Measurements from ENCODE around the gene FAM151A. TPM values are rescaled to one million over a fixed set of nuclear protein-coding genes. Genes with fewer than 3 reads are reported as not detected.

Gene FAM151A
- polyA plus RNA-seq, 1 donor from 2014 or later = not detected

DNA sequence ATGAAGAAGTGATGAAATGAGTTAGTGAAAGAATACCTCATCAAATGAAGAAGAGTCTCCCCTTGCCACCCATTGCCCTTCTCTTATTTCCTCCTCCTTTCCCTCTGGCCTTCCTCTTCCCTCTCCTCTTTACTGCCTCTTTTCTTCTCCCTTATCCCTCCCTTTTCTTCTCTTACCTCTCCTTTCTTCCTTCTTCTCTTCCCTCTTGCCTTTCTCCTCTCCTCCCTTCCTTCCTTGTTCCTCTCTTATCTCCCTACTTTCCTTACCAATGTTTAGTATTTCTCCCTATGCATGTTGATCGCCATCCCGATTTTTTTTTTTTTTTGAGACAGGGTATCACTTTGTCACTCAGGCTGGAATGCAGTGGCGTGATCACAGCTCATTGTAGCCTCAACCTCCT is 27.1 kb upstream of the FAM151A start:
- H3K4me3 ChIP-seq (ENCODE audit: low read length) = no peak overlapping the region
- no peak overlapping the region for H3K4me2 ChIP-seq (ENCODE audit: low read length)
- no peak overlapping the region for H3K27ac ChIP-seq (ENCODE audit: low read length)
- H3K27me3 ChIP-seq (ENCODE audit: insufficient read depth, low read depth, low read length) = no peaks in the 10 kb centered on the region
- no peaks in the 10 kb centered on the region for H3F3A ChIP-seq (ENCODE audit: insufficient read depth, low read length, poor library complexity, severe bottlenecking)
- H3K36me3 ChIP-seq (ENCODE audit: insufficient read depth, low read length) = no peaks in the 10 kb centered on the region
- no peaks in the 10 kb centered on the region for H3K79me2 ChIP-seq (replicated peaks; ENCODE audit: insufficient read depth, low read length)
- TF ChIP-seq POLR2AphosphoS5 (IDR thresholded peaks at IDR 0.05) (no peak), EP300 (conservative IDR thresholded peaks at IDR 0.05; ENCODE audit: poor library complexity, severe bottlenecking) (no peak), RAD21 (conservative IDR thresholded peaks at IDR 0.05) (no peak), EZH2 (IDR thresholded peaks at IDR 0.05; ENCODE audit: borderline replicate concordance, insufficient read depth, low read length, poor library complexity, severe bottlenecking) (no peak), MXI1 (conservative IDR thresholded peaks at IDR 0.05; ENCODE audit: poor library complexity, severe bottlenecking) (no peak), TAF1 (IDR thresholded peaks at IDR 0.05; ENCODE audit: low read depth) (no peak), SMC3 (conservative IDR thresholded peaks at IDR 0.05; ENCODE audit: poor library complexity) (no peak)
- TF ChIP-seq, protein P1, sequence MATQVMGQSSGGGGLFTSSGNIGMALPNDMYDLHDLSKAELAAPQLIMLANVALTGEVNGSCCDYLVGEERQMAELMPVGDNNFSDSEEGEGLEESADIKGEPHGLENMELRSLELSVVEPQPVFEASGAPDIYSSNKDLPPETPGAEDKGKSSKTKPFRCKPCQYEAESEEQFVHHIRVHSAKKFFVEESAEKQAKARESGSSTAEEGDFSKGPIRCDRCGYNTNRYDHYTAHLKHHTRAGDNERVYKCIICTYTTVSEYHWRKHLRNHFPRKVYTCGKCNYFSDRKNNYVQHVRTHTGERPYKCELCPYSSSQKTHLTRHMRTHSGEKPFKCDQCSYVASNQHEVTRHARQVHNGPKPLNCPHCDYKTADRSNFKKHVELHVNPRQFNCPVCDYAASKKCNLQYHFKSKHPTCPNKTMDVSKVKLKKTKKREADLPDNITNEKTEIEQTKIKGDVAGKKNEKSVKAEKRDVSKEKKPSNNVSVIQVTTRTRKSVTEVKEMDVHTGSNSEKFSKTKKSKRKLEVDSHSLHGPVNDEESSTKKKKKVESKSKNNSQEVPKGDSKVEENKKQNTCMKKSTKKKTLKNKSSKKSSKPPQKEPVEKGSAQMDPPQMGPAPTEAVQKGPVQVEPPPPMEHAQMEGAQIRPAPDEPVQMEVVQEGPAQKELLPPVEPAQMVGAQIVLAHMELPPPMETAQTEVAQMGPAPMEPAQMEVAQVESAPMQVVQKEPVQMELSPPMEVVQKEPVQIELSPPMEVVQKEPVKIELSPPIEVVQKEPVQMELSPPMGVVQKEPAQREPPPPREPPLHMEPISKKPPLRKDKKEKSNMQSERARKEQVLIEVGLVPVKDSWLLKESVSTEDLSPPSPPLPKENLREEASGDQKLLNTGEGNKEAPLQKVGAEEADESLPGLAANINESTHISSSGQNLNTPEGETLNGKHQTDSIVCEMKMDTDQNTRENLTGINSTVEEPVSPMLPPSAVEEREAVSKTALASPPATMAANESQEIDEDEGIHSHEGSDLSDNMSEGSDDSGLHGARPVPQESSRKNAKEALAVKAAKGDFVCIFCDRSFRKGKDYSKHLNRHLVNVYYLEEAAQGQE (IDR thresholded peaks at IDR 0.05; ENCODE audit: borderline replicate concordance) = no peak
- TF ChIP-seq, protein P2, sequence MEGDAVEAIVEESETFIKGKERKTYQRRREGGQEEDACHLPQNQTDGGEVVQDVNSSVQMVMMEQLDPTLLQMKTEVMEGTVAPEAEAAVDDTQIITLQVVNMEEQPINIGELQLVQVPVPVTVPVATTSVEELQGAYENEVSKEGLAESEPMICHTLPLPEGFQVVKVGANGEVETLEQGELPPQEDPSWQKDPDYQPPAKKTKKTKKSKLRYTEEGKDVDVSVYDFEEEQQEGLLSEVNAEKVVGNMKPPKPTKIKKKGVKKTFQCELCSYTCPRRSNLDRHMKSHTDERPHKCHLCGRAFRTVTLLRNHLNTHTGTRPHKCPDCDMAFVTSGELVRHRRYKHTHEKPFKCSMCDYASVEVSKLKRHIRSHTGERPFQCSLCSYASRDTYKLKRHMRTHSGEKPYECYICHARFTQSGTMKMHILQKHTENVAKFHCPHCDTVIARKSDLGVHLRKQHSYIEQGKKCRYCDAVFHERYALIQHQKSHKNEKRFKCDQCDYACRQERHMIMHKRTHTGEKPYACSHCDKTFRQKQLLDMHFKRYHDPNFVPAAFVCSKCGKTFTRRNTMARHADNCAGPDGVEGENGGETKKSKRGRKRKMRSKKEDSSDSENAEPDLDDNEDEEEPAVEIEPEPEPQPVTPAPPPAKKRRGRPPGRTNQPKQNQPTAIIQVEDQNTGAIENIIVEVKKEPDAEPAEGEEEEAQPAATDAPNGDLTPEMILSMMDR (IDR thresholded peaks at IDR 0.05; ENCODE audit: poor library complexity, severe bottlenecking) = no peak
- H2AFZ ChIP-seq (ENCODE audit: low read depth, low read length) = no peak overlapping the region
- H4K20me1 ChIP-seq (ENCODE audit: insufficient read depth) = no peaks in the 10 kb centered on the region
- H3K9me3 ChIP-seq (ENCODE audit: low read length) = no peaks in the 10 kb centered on the region
- H3K9ac ChIP-seq (ENCODE audit: low read length) = no peak overlapping the region
- H3K9me2 ChIP-seq (ENCODE audit: insufficient read depth, low read length) = no peaks in the 10 kb centered on the region

DNA sequence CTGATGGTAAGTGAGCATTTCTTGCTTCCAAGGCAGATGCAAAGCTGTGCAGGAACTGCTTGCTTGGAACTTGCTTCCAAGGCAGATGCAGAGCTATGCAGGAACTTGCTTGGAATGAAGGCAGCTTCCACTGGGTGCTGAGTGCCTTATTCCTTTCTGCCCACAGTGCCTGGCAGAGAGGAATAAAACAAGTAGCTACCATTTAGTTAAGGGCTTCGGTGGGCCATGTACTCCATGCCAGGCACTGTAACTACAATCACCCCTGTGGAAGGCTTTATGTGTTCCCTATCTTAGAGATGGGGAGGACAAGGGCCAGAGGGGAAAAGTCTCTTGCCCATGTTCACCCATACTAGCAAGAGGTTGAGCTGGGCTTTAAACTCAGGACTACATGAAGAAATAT is 26.6 kb upstream of the FAM151A start:
- Histone ChIP-seq H3K36me3 (ENCODE audit: insufficient read depth, low read length) (no peaks in the 10 kb centered on the region), H3K9me2 (ENCODE audit: insufficient read depth, low read length) (no peaks in the 10 kb centered on the region), H3K4me3 (ENCODE audit: low read length) (no peak overlapping the region), H3K9me3 (ENCODE audit: low read length) (no peaks in the 10 kb centered on the region), H4K20me1 (ENCODE audit: insufficient read depth) (no peaks in the 10 kb centered on the region), H3K79me2 (replicated peaks; ENCODE audit: insufficient read depth, low read length) (no peaks in the 10 kb centered on the region), H3K27me3 (ENCODE audit: insufficient read depth, low read depth, low read length) (no peaks in the 10 kb centered on the region), H2AFZ (ENCODE audit: low read depth, low read length) (no peak overlapping the region), H3K27ac (ENCODE audit: low read length) (no peak overlapping the region), H3F3A (ENCODE audit: insufficient read depth, low read length, poor library complexity, severe bottlenecking) (no peaks in the 10 kb centered on the region), H3K9ac (ENCODE audit: low read length) (no peak overlapping the region), H3K4me2 (ENCODE audit: low read length) (no peak overlapping the region)
- TF ChIP-seq EZH2 (IDR thresholded peaks at IDR 0.05; ENCODE audit: borderline replicate concordance, insufficient read depth, low read length, poor library complexity, severe bottlenecking) = no peak
- TF ChIP-seq, protein P2 (IDR thresholded peaks at IDR 0.05; ENCODE audit: poor library complexity, severe bottlenecking) = no peak
- no peak for TF ChIP-seq RAD21 (conservative IDR thresholded peaks at IDR 0.05)
- no peak for TF ChIP-seq EP300 (conservative IDR thresholded peaks at IDR 0.05; ENCODE audit: poor library complexity, severe bottlenecking)
- TF ChIP-seq SMC3 (conservative IDR thresholded peaks at IDR 0.05; ENCODE audit: poor library complexity) = no peak
